ENCODE data around the gene DRAXIN. TPM values are rescaled to one million over a fixed set of nuclear protein-coding genes. Genes with fewer than 3 reads are reported as not detected.
"Not testable (repeated sequence)": the region's sequence is repeated elsewhere in the genome, so short reads cannot be mapped to it uniquely, and the experiment has no call there.

Gene DRAXIN, protein sequence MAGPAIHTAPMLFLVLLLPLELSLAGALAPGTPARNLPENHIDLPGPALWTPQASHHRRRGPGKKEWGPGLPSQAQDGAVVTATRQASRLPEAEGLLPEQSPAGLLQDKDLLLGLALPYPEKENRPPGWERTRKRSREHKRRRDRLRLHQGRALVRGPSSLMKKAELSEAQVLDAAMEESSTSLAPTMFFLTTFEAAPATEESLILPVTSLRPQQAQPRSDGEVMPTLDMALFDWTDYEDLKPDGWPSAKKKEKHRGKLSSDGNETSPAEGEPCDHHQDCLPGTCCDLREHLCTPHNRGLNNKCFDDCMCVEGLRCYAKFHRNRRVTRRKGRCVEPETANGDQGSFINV
- total RNA-seq = 0.24 TPM
- long read RNA-seq, partial matches to known transcripts = 0 of 1 reads
- long read RNA-seq, other reads (novel, unspliced or antisense) = 1 of 1 reads

DNA sequence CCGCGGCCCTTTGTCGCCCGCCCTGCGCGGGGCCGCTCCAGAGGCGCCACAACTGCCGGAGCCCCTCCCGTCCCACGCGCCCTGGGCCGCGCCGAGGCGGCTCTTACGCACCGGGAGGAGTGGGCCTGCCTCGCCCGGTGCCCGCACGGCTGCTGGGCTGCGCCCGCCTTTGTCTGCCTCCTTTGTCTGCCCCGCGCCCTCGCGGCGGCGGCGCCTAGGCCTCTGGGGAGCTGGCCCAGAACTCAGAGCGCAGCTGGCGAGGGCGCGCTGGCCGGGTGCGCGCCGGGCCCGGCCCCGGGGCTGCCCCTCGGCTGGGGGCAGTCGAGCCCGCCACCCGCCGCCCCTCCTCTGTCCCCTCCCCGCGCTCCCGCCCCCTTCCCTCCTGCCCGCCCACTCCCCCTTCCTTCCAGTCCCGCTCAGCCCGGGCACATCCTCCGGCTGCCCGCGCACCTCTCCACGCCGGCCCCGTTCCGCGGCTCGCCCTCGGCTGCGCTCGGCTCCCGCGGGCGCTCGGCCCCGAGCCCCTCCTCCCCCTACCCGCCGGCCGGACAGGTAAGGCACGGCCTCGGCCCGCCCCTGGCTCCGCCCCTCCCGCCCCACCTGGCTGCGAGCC lies at the start of gene DRAXIN:
Gene DRAXIN, plus strand, starts transcription at position 409 of the 613 bp plus-strand sequence. CDS start 14,549 bp downstream, outside the sequence.
- no peaks in the 10 kb centered on the region for H3K9me3 ChIP-seq
- no peak within 1 kb of the TSS for H3K27ac ChIP-seq
- intact Hi-C loops (cut with DNase I) = no loop called here
- no peak for DNase-seq
- ATAC-seq = peak; percentile 13 to 22
- H3K4me1 ChIP-seq = peaks cover 11% of the 10 kb centered on the region
- TF ChIP-seq, protein P1, sequence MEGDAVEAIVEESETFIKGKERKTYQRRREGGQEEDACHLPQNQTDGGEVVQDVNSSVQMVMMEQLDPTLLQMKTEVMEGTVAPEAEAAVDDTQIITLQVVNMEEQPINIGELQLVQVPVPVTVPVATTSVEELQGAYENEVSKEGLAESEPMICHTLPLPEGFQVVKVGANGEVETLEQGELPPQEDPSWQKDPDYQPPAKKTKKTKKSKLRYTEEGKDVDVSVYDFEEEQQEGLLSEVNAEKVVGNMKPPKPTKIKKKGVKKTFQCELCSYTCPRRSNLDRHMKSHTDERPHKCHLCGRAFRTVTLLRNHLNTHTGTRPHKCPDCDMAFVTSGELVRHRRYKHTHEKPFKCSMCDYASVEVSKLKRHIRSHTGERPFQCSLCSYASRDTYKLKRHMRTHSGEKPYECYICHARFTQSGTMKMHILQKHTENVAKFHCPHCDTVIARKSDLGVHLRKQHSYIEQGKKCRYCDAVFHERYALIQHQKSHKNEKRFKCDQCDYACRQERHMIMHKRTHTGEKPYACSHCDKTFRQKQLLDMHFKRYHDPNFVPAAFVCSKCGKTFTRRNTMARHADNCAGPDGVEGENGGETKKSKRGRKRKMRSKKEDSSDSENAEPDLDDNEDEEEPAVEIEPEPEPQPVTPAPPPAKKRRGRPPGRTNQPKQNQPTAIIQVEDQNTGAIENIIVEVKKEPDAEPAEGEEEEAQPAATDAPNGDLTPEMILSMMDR (IDR thresholded peaks at IDR 0.05) = no peak
- peak within 1 kb of the TSS; percentile 35 for H3K4me3 ChIP-seq
- H3K27me3 ChIP-seq (ENCODE audit: low read depth) = peaks cover 80% of the 10 kb centered on the region
- no peaks in the 10 kb centered on the region for H3K36me3 ChIP-seq

DNA sequence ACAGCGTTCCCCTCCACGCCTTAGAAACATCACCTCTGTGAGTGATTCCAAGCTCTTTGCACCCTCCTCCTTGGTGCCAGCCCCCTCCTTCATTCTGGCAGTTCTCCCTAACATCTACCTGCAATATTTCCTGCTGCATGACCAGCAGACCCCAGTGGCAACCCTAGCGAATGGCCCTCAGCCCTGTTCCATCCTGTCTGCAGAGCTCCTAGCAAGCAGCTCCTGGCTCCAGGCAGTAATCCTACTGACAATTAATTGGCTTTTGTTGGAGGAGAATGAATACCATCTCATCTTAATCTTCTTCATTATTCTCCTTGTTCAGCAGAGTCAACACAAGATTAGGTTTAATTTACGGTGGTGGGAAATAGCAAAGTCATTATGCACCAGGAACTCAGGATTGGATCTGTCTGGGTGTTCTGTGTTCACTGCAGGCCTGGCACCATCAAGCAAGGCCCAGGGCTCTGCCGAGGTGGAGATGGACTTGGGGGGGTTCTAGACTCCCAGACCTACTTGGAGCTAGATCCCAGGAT lies 49.7 kb upstream of the DRAXIN start:
- intact Hi-C loops (cut with DNase I) = loop anchor here (10.0 kb wide), 1 partner anchor 397 kb away; no protein-coding TSS in a partner anchor
- no peaks in the 10 kb centered on the region for H3K36me3 ChIP-seq
- H3K4me3 ChIP-seq = no peak overlapping the region
- no peak overlapping the region for H3K27ac ChIP-seq
- no peaks in the 10 kb centered on the region for H3K9me3 ChIP-seq
- H3K27me3 ChIP-seq (ENCODE audit: low read depth) = peaks cover 12% of the 10 kb centered on the region
- H3K4me1 ChIP-seq = no peaks in the 10 kb centered on the region
- TF ChIP-seq, protein P1 (IDR thresholded peaks at IDR 0.05) = no peak
- DNase-seq (no peak), ATAC-seq (no peak)

DNA sequence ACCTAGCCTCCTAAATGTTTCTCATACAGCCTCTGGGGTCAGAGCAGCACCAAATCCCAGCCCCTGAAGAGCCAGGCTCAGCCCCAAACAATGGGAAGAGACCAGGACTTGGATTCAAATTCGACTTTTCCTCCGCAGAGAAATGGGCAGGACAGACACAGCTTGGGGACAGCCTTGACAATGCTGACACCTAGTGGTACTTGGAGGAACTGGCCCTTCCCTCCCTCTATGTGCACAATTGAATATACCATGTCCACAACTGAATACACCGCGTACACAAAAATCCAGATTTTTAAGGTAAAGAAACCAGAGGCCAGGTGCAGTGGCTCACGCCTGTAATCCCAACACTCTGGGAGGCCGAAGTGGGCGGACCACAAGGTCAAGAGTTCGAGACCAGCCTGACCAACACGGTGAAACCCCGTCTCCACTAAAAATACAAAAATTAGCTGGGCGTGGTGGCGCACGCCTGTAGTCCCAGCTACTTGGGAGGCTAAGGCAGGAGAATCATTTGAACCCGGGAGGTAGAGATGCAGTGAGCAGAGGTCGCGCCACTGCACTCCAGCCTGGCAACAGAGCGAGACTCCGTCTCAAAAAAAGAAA lies 49.0 kb upstream of the DRAXIN start:
- H3K4me1 ChIP-seq, H3K36me3 ChIP-seq, H3K9me3 ChIP-seq, DNase-seq, H3K4me3 ChIP-seq, H3K27ac ChIP-seq: not testable (repeated sequence)
- TF ChIP-seq, protein P1 (IDR thresholded peaks at IDR 0.05) = peak; percentile 92
- peaks cover 11% of the 10 kb centered on the region for H3K27me3 ChIP-seq (ENCODE audit: low read depth)
- intact Hi-C loops (cut with DNase I) = loop anchor here (10.0 kb wide), 1 partner anchor 398 kb away; no protein-coding TSS in a partner anchor
- ATAC-seq = peak; percentile 82 to 83

DNA sequence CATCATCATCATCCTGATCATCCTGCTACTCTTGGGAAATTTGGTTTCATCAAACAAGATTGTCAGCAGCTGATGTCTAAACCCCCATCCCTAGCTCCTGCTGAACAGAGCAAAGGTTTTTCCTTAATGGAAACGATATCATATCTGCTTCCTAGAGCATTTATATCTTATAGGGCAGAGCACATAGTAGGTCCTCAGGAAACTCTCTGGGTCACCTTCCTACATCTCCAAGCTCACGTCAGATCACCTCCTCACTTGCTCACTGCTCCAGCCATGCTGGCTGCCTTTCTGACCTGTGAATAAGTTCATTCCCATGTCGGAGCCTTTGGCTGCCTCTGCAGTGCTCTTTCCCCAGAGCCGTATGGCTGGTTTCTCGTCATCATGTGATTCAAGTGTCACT lies 47.7 kb upstream of the DRAXIN start:
- H3K4me1 ChIP-seq = peaks cover 7% of the 10 kb centered on the region
- H3K27me3 ChIP-seq (ENCODE audit: low read depth) = peaks cover 14% of the 10 kb centered on the region
- no peak overlapping the region for H3K27ac ChIP-seq
- TF ChIP-seq, protein P1 (IDR thresholded peaks at IDR 0.05) = no peak
- no peaks in the 10 kb centered on the region for H3K36me3 ChIP-seq
- no peak overlapping the region for H3K4me3 ChIP-seq
- H3K9me3 ChIP-seq = no peaks in the 10 kb centered on the region
- intact Hi-C loops (cut with DNase I) = loop anchor here (10.0 kb wide), 1 partner anchor 399 kb away; no protein-coding TSS in a partner anchor
- DNase-seq = no peak
- ATAC-seq = no peak

DNA sequence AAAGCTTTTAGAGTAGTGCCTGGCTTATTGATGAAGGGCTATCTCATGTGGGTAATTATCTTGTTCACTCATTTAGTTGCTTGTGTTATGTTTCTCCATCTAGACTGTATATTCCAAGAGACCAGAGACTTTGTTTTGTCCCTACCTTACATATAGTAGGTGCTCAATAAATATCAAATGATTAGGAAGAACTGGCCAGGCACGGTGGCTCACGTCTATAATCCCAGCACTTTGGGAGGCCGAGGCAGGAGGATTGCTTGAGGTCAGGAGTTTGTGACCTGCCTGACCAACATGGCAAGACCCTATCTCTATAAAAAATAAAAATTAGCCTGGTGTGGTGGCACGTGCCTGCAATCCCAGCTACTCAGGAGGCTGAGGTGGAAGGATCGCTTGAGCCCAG lies 46.2 kb upstream of the DRAXIN start:
- no peaks in the 10 kb centered on the region for H3K36me3 ChIP-seq
- no peak overlapping the region for H3K27ac ChIP-seq
- peaks cover 25% of the 10 kb centered on the region for H3K27me3 ChIP-seq (ENCODE audit: low read depth)
- no peak for ATAC-seq
- H3K4me1 ChIP-seq = peaks cover 21% of the 10 kb centered on the region
- TF ChIP-seq, protein P1 (IDR thresholded peaks at IDR 0.05) = no peak
- intact Hi-C loops (cut with DNase I) = loop anchor here (10.0 kb wide), 1 partner anchor 400 kb away; no protein-coding TSS in a partner anchor
- no peak for DNase-seq
- H3K4me3 ChIP-seq = no peak overlapping the region
- no peaks in the 10 kb centered on the region for H3K9me3 ChIP-seq
